IMR-90 (cell line): Measurements from ENCODE around the gene TSPAN4. TPM values are rescaled to one million over a fixed set of nuclear protein-coding genes. Genes with fewer than 3 reads are reported as not detected.

Experiments used
- ATAC-seq: fragments of 200-7000 bp; cut with Tn5 transposase; 2 replicates; pipeline ENCODE4 v1.9.1; 2020; ENCODE audit warnings: low read depth, mild to moderate bottlenecking, moderate library complexity
- BruUV-seq: library from RNA; stranded (reverse); fragments of 400-500 nt; replicated peaks from 2 replicates; lab custom pipeline; 2021; lab: Mats Ljungman, UMichigan
- CTCF ChIA-PET: fragments of 300-600 bp; formaldehyde crosslinking; extraction: SDS; loops from one replicate; lab custom pipeline; 2021; ENCODE audit warnings: antibody characterized with exemption; lab: Yijun Ruan, JAX
- POLR2A ChIA-PET: fragments of 300-600 bp; sonication (Branson Sonifier 250); formaldehyde crosslinking; loops from one replicate; lab custom pipeline; 2022; ENCODE audit warnings: antibody characterized with exemption; ENCODE audit not compliant: unreplicated experiment; lab: Charles Lee
- DNase-seq: peaks from one replicate; pipeline ENCODE4 v3.0.0; 2013
- H2AFZ ChIP-seq: replicated peaks from 2 replicates; pipeline ENCODE3; 2013; ENCODE audit warnings: low read length, mild to moderate bottlenecking; ENCODE audit not compliant: poor library complexity
- H2AK5ac ChIP-seq: 2 replicates; pipeline ENCODE4 v1.6.1; 2013; ENCODE audit warnings: low read depth, low read length, inconsistent platforms
- H2AK9ac ChIP-seq: replicated peaks from 2 replicates; pipeline ENCODE3; 2013; ENCODE audit warnings: mild to moderate bottlenecking, low read depth, low read length, moderate library complexity; ENCODE audit not compliant: poor library complexity
- H2BK120ac ChIP-seq: 2 replicates; pipeline ENCODE4 v1.6.1; 2013; ENCODE audit warnings: low read depth, low read length, inconsistent platforms
- H2BK15ac ChIP-seq: 3 replicates; pipeline ENCODE4 v1.6.1; 2013; ENCODE audit warnings: low read depth, low read length, inconsistent platforms
- H2BK20ac ChIP-seq: 2 replicates; pipeline ENCODE4 v1.6.1; 2013; ENCODE audit warnings: low read depth, mild to moderate bottlenecking, inconsistent platforms, low read length, moderate library complexity
- H2BK5ac ChIP-seq: 2 replicates; pipeline ENCODE4 v1.6.1; 2013; ENCODE audit warnings: mild to moderate bottlenecking, low read depth, low read length, inconsistent platforms; ENCODE audit not compliant: poor library complexity, severe bottlenecking
- H3K14ac ChIP-seq: replicated peaks from 2 replicates; pipeline ENCODE4 v1.6.1; 2013; ENCODE audit warnings: low read depth, low read length, inconsistent platforms
- H3K18ac ChIP-seq: 2 replicates; pipeline ENCODE4 v1.6.1; 2013; ENCODE audit warnings: low read depth, low read length, control low read depth
- H3K23ac ChIP-seq: 2 replicates; pipeline ENCODE4 v1.6.1; 2013; ENCODE audit warnings: low read depth, low read length, inconsistent platforms
- H3K27ac ChIP-seq: 2 replicates; pipeline ENCODE4 v1.5.1; 2013; ENCODE audit warnings: mild to moderate bottlenecking, control low read depth, low read length; ENCODE audit not compliant: insufficient read depth
- H3K27me3 ChIP-seq: 2 replicates; pipeline ENCODE4 v1.6.1; 2013; ENCODE audit warnings: low read length; ENCODE audit not compliant: control insufficient read depth, insufficient read depth
- H3K36me3 ChIP-seq: 2 replicates; pipeline ENCODE4 v1.6.1; 2013; ENCODE audit warnings: low read length, mixed read lengths; ENCODE audit not compliant: control insufficient read depth, insufficient read depth
- H3K4ac ChIP-seq: 2 replicates; pipeline ENCODE4 v1.6.1; 2013; ENCODE audit warnings: low read depth, low read length, inconsistent platforms
- H3K4me1 ChIP-seq: 2 replicates; pipeline ENCODE4 v1.6.1; 2013; ENCODE audit warnings: low read length, mixed read lengths; ENCODE audit not compliant: control insufficient read depth, insufficient read depth
- H3K4me2 ChIP-seq: 2 replicates; pipeline ENCODE4 v1.6.1; 2013; ENCODE audit warnings: low read depth, mild to moderate bottlenecking, control low read depth, low read length, moderate library complexity
- H3K4me3 ChIP-seq: 2 replicates; pipeline ENCODE4 v1.5.1; 2013; ENCODE audit warnings: low read depth, mild to moderate bottlenecking, control low read depth, low read length, moderate library complexity; ENCODE audit not compliant: insufficient read depth
- H3K56ac ChIP-seq: 2 replicates; pipeline ENCODE4 v1.6.1; 2013; ENCODE audit warnings: low read length, inconsistent platforms; ENCODE audit not compliant: insufficient read depth; ENCODE audit errors: extremely low read depth
- H3K79me1 ChIP-seq, 2 experiments: 2 replicates each; pipeline ENCODE4 v1.6.1; 2013; ENCODE audit warnings: low read length in 2 of 2, inconsistent platforms in 1 of 2, low read depth in 1 of 2
- H3K9ac ChIP-seq: 2 replicates; pipeline ENCODE4 v1.6.1; 2013; ENCODE audit warnings: low read depth, low read length, control low read depth
- H3K9me1 ChIP-seq: 2 replicates; pipeline ENCODE4 v1.6.1; 2013; ENCODE audit warnings: low read length, inconsistent platforms; ENCODE audit not compliant: insufficient read depth
- H3K9me3 ChIP-seq: 2 replicates; pipeline ENCODE4 v1.6.1; 2013; ENCODE audit warnings: low read length; ENCODE audit not compliant: control insufficient read depth, insufficient read depth
- H4K20me1 ChIP-seq: 2 replicates; pipeline ENCODE4 v1.6.1; 2013; ENCODE audit warnings: low read length, inconsistent platforms; ENCODE audit not compliant: insufficient read depth
- H4K5ac ChIP-seq: 2 replicates; pipeline ENCODE4 v1.6.1; 2013; ENCODE audit warnings: mild to moderate bottlenecking, low read depth, low read length, control low read depth
- H4K8ac ChIP-seq, 2 experiments: 2 replicates each; pipeline ENCODE4 v1.6.1; 2013; ENCODE audit warnings: low read depth in 2 of 2, low read length in 2 of 2, control low read depth in 1 of 2, inconsistent platforms in 1 of 2
- H4K91ac ChIP-seq: 2 replicates; pipeline ENCODE4 v1.6.1; 2013; ENCODE audit warnings: low read depth, low read length, inconsistent platforms; ENCODE audit not compliant: insufficient read depth
- CHD1 ChIP-seq: IDR thresholded peaks from 2 replicates; pipeline ENCODE4 v1.6.1; 2012; ENCODE audit warnings: low read depth, low read length, improper control_type of control experiment
- RAD21 ChIP-seq: IDR thresholded peaks from 2 replicates; pipeline ENCODE4 v1.6.1; 2012; ENCODE audit warnings: low read length, improper control_type of control experiment
- WGBS, 2 experiments: methylation state at CpG; one replicate each; pipeline versions ENCODE4 v1.1.5 to v1.1.7; 2013; ENCODE audit warnings: missing lambda C conversion rate in 2 of 2; ENCODE audit not compliant: insufficient read length in 1 of 2; ENCODE audit errors: extremely low coverage in 2 of 2; 5-methylcytosine and 5-hydroxymethylcytosine counted together
- dilution Hi-C: fragments of 300-500 bp; cut with HindIII; formaldehyde crosslinking; loops from one replicate; pipeline ENCODE4 v1.14.3; 2018; ENCODE audit warnings: low sequenced_read_pairs; ENCODE audit not compliant: unreplicated experiment
- in situ Hi-C: fragments of 300-500 bp; cut with MboI; formaldehyde crosslinking; loops from 3 replicates; pipeline ENCODE4 v1.14.3; 2019; ENCODE audit warnings: low sequenced_read_pairs, inconsistent platforms, mixed read lengths
- intact Hi-C: fragments of 100-400 bp; cut with micrococcal nuclease; formaldehyde crosslinking; loops from 2 replicates; pipeline ENCODE4 v1.10.0; 2022
- polyA plus RNA-seq, 3 experiments: library from polyadenylated mRNA; depleted of rRNA; stranded (reverse); fragments of >200 nt; gene quantifications; 2 replicates each; pipeline ENCODE4 v1.2.3, GENCODE V29; 2012; ENCODE audit warnings: low replicate concordance in 1 of 3
- total RNA-seq: library from RNA; depleted of rRNA; stranded (reverse); fragments of >200 nt; gene quantifications from 2 replicates; pipeline ENCODE4 v1.2.3, GENCODE V29; 2012
- TF ChIP-seq, protein P1 (sequence below): fragments of 150-350 bp; IDR thresholded peaks from 2 replicates; pipeline ENCODE4 v1.6.1; 2017; ENCODE audit warnings: mild to moderate bottlenecking, antibody characterized with exemption, low read length, low read depth

Gene TSPAN4
- total and polyA plus RNA-seq, 2 of the 4 experiments (the other 2 are of a cell fraction): 161 to 293 TPM

DNA sequence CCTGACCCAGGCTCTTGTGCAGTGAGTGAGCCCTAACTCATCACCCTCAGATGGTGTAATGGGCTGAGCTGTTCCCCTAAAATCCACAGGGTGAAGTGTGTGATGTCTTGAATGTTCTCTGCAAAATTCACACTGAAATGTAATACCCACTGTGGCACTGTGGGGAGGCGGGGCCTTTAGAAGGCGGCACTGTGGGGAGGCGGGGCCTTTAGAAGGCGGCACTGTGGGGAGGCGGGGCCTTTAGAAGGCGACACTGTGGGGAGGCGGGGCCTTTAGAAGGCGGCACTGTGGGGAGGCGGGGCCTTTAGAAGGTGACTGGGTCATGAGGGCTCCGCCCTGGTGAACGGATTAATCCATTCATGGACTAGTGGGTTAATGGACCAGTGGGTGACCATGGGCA is 34.9 kb downstream of the TSPAN4 start:
- BruUV-seq: no TSS peak
- H3K23ac ChIP-seq: no peak overlapping the region
- dilution Hi-C loops: no loop called here
- intact Hi-C loops: no loop called here
- no peak overlapping the region for H4K5ac ChIP-seq
- no peak overlapping the region for H3K4me2 ChIP-seq
- no peak overlapping the region for H3K4ac ChIP-seq
- CTCF ChIA-PET: no interaction called here
- no peak overlapping the region for H3K18ac ChIP-seq
- POLR2A ChIA-PET: no interaction called here
- no peak overlapping the region for H2BK5ac ChIP-seq
- H3K27me3 ChIP-seq: no peaks in the 10 kb centered on the region
- 87% methylated on average over 3 of the region's 11 CpGs; no CpG with 5 or more reads in 1 of the 2 experiments for whole genome bisulfite sequencing, 2 experiments
- peaks cover 11% of the 10 kb centered on the region for H3K36me3 ChIP-seq
- DNase-seq (no peak), ATAC-seq (0 out of 2 replicates have a peak, but pooled peaks have one; percentile 9)
- no peaks in the 10 kb centered on the region; the same call in 1 of the 2 replicates for H3K4me1 ChIP-seq
- no peak overlapping the region for H3K56ac ChIP-seq
- no peak overlapping the region for H4K91ac ChIP-seq
- H3K9me1 ChIP-seq: no peaks in the 10 kb centered on the region; the same call in 1 of the 2 replicates
- no peak overlapping the region for H2AK9ac ChIP-seq
- H3K79me1 ChIP-seq: no peaks in the 10 kb centered on the region
- no peak overlapping the region for H2AK5ac ChIP-seq
- no peaks in the 10 kb centered on the region for H3K9me3 ChIP-seq
- no peaks in the 10 kb centered on the region; the same call in 1 of the 2 replicates for H4K20me1 ChIP-seq
- no peak overlapping the region for H3K9ac ChIP-seq
- H3K27ac ChIP-seq: no peak overlapping the region
- H2BK15ac ChIP-seq: no peak overlapping the region
- no peak overlapping the region for H3K14ac ChIP-seq
- in situ Hi-C loops: no loop called here
- no peak overlapping the region for H2BK20ac ChIP-seq
- H3K4me3 ChIP-seq: no peak overlapping the region
- no peak overlapping the region for H2BK120ac ChIP-seq
- H2AFZ ChIP-seq: no peak overlapping the region
- no peak for TF ChIP-seq RAD21
- TF ChIP-seq, protein P1, sequence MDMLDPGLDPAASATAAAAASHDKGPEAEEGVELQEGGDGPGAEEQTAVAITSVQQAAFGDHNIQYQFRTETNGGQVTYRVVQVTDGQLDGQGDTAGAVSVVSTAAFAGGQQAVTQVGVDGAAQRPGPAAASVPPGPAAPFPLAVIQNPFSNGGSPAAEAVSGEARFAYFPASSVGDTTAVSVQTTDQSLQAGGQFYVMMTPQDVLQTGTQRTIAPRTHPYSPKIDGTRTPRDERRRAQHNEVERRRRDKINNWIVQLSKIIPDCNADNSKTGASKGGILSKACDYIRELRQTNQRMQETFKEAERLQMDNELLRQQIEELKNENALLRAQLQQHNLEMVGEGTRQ: no peak
- no peak for TF ChIP-seq CHD1
- H4K8ac ChIP-seq: no peak overlapping the region
